Measurements from ENCODE around the gene NBEA. TPM values are rescaled to one million over a fixed set of nuclear protein-coding genes. Genes with fewer than 3 reads are reported as not detected.

Gene NBEA
- total RNA-seq, 1 experiment from 2014 or later, result 0.54 TPM

DNA sequence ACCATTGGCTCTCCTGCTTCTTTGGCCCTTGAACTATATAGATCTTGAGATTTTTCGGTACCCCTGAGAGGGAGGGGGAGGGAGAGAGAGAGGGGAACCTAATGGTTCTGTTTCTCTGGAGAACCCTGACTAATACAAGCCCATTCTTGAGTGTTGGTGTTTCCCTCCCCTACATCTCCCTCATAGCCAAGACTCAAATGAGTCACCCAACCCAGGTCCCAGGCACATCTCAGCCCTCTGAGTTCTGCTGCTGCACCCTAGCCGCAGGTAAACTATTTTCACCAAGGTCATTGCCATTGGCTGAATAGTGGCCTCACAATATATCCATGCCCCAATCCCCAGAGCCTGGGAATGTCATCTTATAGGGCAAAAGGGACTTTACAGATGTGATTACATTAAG, 760.2 kb downstream of the NBEA start:
- DNase-seq, result no peak
- Mint-ChIP-seq H3K27ac (ENCODE audit: unreplicated experiment) (no peak overlapping the region), H3K4me1 (ENCODE audit: low read depth, unreplicated experiment) (peaks cover 3% of the 10 kb centered on the region), H3K9me3 (ENCODE audit: unreplicated experiment) (peaks cover 17% of the 10 kb centered on the region), H3K36me3 (ENCODE audit: insufficient read depth, unreplicated experiment) (no peaks in the 10 kb centered on the region), H3K27me3 (ENCODE audit: insufficient read depth, unreplicated experiment) (peaks cover 5% of the 10 kb centered on the region), H3K4me3 (ENCODE audit: unreplicated experiment) (no peak overlapping the region)
- Histone ChIP-seq H3K9me3 (no peaks in the 10 kb centered on the region), H3K27me3 (replicated peaks; ENCODE audit: control insufficient read depth, insufficient read depth, low read length) (no peaks in the 10 kb centered on the region), H3K36me3 (ENCODE audit: control insufficient read depth, insufficient read depth, low read length) (no peaks in the 10 kb centered on the region), H3K4me3 (ENCODE audit: low read depth, low read length) (no peak overlapping the region), H3K4me1 (no peaks in the 10 kb centered on the region; the same call in 1 of the 2 replicates)
- no TSS peak for BruUV-seq (replicated peaks)
- ChIA-PET CTCF (no interaction called here), POLR2A (no interaction called here)
- TF ChIP-seq, protein P1, sequence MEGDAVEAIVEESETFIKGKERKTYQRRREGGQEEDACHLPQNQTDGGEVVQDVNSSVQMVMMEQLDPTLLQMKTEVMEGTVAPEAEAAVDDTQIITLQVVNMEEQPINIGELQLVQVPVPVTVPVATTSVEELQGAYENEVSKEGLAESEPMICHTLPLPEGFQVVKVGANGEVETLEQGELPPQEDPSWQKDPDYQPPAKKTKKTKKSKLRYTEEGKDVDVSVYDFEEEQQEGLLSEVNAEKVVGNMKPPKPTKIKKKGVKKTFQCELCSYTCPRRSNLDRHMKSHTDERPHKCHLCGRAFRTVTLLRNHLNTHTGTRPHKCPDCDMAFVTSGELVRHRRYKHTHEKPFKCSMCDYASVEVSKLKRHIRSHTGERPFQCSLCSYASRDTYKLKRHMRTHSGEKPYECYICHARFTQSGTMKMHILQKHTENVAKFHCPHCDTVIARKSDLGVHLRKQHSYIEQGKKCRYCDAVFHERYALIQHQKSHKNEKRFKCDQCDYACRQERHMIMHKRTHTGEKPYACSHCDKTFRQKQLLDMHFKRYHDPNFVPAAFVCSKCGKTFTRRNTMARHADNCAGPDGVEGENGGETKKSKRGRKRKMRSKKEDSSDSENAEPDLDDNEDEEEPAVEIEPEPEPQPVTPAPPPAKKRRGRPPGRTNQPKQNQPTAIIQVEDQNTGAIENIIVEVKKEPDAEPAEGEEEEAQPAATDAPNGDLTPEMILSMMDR (IDR thresholded peaks at IDR 0.05; ENCODE audit: insufficient read depth in 1 of 2, low read depth in 1 of 2, low read length in 1 of 2, severe bottlenecking in 1 of 2, unreplicated experiment in 1 of 2), result no peak
- intact Hi-C loops (cut with micrococcal nuclease; ENCODE audit: unreplicated experiment), result no loop called here

DNA sequence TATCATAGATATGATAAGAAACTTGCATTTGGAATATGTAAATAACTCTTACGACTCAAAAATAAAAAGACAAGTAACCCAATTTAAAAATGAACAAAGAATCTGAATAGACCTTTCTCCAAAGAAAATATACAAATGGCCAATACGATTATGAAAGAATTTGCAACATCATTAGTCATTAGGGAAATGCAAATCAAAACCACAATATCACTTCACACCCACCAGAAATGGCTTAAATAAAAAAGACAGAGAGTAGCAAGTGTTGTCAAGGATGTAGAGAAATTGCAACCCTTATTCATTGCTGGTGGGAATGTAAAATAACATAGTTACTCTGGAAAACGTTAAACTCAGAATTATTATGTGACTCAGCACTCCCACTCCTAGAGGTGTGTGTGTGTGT, 761.0 kb downstream of the NBEA start:
- H3K27me3 ChIP-seq (replicated peaks; ENCODE audit: control insufficient read depth, insufficient read depth, low read length), result no peaks in the 10 kb centered on the region
- Mint-ChIP-seq H3K27ac (ENCODE audit: unreplicated experiment) (no peak overlapping the region), H3K9me3 (ENCODE audit: unreplicated experiment) (peaks cover 17% of the 10 kb centered on the region), H3K4me1 (ENCODE audit: low read depth, unreplicated experiment) (no peaks in the 10 kb centered on the region), H3K36me3 (ENCODE audit: insufficient read depth, unreplicated experiment) (no peaks in the 10 kb centered on the region), H3K4me3 (ENCODE audit: unreplicated experiment) (no peak overlapping the region), H3K27me3 (ENCODE audit: insufficient read depth, unreplicated experiment) (peaks cover 5% of the 10 kb centered on the region)
- no peak for DNase-seq
- ChIA-PET CTCF (no interaction called here), POLR2A (no interaction called here)
- TF ChIP-seq, protein P1 (IDR thresholded peaks at IDR 0.05; ENCODE audit: insufficient read depth in 1 of 2, low read depth in 1 of 2, low read length in 1 of 2, severe bottlenecking in 1 of 2, unreplicated experiment in 1 of 2), result no peak
- no peaks in the 10 kb centered on the region for H3K4me1 ChIP-seq
- no TSS peak for BruUV-seq (replicated peaks)
- no peak overlapping the region for H3K4me3 ChIP-seq (ENCODE audit: low read depth, low read length)
- intact Hi-C loops (cut with micrococcal nuclease; ENCODE audit: unreplicated experiment), result no loop called here
- no peaks in the 10 kb centered on the region for H3K36me3 ChIP-seq (ENCODE audit: control insufficient read depth, insufficient read depth, low read length)
- H3K9me3 ChIP-seq, result no peaks in the 10 kb centered on the region

DNA sequence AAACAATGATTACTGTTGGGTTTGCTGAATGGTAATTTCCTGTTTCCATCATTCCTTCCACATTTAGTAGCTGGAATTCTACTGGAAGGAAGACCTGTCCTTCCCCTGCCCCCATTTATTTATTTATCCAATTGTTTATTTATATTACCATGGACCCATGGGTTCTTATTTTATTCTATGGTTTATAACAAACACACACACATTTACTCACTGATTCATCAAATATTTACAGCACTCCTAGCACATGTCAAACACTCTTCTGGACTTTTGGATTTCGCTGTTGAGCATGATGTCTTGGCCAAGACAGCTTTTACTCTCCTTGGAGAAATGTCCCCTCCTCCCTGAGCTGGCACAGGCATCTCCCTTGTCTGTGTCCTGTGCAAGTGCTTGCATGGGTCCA, 762.3 kb downstream of the NBEA start:
- Mint-ChIP-seq H3K9me3 (ENCODE audit: unreplicated experiment) (peaks cover 17% of the 10 kb centered on the region), H3K4me3 (ENCODE audit: unreplicated experiment) (no peak overlapping the region), H3K36me3 (ENCODE audit: insufficient read depth, unreplicated experiment) (no peaks in the 10 kb centered on the region), H3K27me3 (ENCODE audit: insufficient read depth, unreplicated experiment) (peaks cover 5% of the 10 kb centered on the region), H3K27ac (ENCODE audit: unreplicated experiment) (no peak overlapping the region), H3K4me1 (ENCODE audit: low read depth, unreplicated experiment) (no peaks in the 10 kb centered on the region)
- TF ChIP-seq, protein P1 (IDR thresholded peaks at IDR 0.05; ENCODE audit: insufficient read depth in 1 of 2, low read depth in 1 of 2, low read length in 1 of 2, severe bottlenecking in 1 of 2, unreplicated experiment in 1 of 2), result no peak
- CTCF ChIA-PET, result interaction anchor here (0.7 kb wide), 1 partner anchor 19 kb away, joined by 3 read pairs; no protein-coding TSS in a partner anchor
- no peaks in the 10 kb centered on the region for H3K36me3 ChIP-seq (ENCODE audit: control insufficient read depth, insufficient read depth, low read length)
- POLR2A ChIA-PET, result no interaction called here
- intact Hi-C loops (cut with micrococcal nuclease; ENCODE audit: unreplicated experiment), result no loop called here
- H3K27me3 ChIP-seq (replicated peaks; ENCODE audit: control insufficient read depth, insufficient read depth, low read length), result no peaks in the 10 kb centered on the region
- BruUV-seq (replicated peaks), result no TSS peak
- H3K4me3 ChIP-seq (ENCODE audit: low read depth, low read length), result no peak overlapping the region
- no peaks in the 10 kb centered on the region for H3K9me3 ChIP-seq
- no peak for DNase-seq
- no peaks in the 10 kb centered on the region for H3K4me1 ChIP-seq
